Measurements from ENCODE around the gene WDR89.
"Not testable (repeated sequence)": the region's sequence is repeated elsewhere in the genome, so short reads cannot be mapped to it uniquely, and the experiment has no call there.

The WDR89 gene, protein sequence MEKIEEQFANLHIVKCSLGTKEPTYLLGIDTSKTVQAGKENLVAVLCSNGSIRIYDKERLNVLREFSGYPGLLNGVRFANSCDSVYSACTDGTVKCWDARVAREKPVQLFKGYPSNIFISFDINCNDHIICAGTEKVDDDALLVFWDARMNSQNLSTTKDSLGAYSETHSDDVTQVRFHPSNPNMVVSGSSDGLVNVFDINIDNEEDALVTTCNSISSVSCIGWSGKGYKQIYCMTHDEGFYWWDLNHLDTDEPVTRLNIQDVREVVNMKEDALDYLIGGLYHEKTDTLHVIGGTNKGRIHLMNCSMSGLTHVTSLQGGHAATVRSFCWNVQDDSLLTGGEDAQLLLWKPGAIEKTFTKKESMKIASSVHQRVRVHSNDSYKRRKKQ

DNA sequence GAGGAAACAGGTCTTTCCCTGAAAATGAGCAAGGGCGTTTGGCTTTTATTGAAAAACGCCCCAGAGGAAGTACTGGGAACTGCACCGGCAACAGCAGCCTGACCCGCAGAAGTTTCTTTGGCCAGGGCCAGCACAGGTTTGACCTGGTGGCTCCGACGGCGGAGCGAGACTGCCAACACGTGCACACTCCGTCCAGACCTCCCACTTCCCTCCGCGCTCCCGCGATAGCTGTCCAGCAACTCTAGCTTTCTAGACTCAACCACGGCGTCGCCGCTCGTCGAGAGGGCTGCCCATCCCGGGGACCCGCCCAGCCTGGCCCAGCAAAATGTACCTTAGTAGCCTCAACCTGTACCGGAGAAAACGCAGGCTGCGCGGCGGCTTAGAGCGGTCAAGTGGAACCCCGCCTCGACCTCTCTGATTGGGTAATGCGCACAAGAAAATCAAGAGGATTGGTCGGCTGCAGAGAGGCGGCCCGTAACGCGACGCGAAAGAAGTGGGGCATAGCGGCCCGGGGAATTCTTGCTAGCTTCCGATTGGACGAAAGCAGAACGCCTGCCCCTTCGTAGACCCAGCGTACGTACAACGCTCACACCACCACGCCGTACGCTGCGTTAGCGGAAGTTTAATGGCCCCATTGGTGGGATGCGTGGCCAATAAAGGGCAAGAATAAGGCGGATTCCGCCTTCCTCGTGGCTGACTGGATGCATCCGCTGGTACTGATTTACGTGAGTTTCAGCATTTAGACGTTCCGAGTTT lies at the start of gene WDR89:
Gene WDR89, minus strand, starts transcription at position 399 of the 756 bp plus-strand sequence. CDS start 41,929 bp downstream, outside the sequence.
- DNase-seq: peak; percentile 99

DNA sequence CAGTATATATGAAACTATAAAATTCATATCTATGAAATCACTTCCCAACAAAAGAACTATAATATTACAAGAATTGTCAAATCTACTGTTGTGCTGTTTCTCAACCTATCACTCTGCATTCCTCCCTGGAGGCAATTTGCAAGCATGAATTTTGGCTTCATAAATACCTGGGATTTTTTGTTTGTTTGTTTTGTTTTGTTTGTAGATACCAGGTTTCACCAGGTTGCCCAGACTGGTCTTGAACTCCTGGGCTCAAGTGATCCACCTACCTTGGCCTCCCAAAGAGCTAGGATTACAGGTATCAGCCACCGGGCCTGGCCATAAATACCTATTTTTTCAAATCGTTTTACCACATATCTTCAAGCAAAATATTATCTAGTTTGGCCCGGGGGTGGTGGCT lies 47.5 kb upstream of the WDR89 start:
- no peak for DNase-seq

DNA sequence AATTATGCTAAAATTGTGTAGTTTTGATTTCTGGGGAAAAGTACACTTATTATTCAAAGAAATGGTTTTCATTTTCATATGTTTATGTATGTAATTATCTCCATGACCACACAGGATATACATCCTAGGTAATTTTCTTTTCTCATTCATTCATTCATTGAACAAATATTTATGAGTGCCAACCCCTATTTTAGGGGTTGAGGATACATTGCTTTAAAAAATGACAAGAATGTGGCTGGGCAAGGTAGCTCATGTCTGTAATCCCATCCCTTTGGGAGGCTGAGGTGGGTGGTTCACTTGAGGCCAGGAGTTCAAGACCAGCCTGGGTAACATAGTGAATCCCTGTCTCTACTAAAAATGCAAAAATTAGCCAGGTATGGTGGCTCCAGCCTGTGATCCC lies 45.3 kb upstream of the WDR89 start:
- no peak for DNase-seq

DNA sequence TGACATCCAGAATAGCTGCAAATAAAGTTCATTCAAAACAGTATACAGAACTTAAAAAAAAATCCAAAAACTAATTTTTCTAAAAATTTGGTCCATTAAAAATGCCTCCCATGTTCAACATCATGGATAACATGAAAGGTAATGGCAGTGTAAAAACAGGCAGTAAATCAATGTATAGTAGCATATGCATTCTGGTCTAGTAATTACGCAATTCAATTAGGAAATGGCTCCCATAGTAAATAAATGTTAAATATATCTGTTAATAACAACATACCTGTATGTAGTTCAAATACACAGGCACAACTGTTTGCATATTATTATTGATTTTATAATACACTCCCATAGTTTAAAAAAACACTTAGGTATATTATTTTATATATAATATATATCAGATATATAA lies 43.7 kb upstream of the WDR89 start:
- DNase-seq: no peak

DNA sequence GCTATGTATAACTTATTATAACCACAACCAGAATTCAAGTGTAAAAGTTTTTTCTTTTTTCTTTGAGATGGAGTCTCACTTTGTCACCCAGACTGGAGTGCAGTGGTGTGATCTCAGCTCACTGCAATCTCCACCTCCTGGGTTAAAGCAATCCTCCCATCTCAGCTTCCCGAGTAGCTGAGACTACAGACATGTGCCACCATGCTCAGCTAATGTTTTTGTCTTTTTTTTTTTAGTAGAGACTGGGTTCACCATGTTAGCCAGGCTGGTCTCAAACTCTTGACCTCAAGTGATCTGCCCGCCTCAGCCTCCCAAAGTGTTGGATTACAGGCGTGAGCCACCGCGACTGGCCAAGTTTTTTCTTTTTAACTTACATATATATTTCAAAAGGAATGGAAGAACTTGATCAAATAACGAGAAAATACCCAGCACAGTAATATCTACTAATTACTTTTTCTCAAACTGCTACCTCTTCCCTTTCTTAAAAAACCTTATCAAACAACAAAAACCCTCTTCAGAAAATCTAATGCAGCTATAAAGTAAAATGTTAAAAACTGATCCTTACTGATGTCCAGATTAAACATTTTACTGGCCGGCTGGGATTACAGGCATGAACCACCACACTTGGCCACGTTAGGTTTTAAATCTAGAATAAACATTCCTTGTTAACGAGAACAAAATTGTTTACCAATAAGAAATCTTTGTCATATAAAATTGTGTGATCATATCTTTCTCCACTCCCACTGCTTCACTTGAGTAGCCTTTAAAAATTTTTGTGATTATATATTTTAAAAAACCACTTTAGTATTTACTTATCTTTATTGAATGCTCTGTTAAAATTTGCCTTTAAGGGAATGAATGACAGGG lies 41.3 kb upstream of the WDR89 start:
- DNase-seq: no peak

DNA sequence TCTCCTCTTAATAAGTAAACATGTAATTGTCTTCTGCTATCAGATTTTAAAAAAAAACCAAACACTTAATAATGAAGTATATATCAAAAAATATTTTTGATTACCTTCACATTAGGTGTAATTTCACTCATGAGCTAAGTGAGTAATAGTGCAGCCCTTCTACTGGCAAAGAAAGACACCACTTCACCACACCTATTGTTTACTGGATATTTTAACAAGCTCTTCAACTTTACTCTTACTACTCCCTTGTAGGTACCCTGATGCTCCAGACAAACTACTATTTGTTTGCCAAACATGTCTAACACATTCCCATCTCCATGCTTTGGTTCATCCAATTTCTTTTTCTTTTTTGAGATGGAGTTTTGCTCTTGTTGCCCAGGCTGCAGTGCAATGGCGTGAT lies 36.9 kb upstream of the WDR89 start:
- DNase-seq: no peak

DNA sequence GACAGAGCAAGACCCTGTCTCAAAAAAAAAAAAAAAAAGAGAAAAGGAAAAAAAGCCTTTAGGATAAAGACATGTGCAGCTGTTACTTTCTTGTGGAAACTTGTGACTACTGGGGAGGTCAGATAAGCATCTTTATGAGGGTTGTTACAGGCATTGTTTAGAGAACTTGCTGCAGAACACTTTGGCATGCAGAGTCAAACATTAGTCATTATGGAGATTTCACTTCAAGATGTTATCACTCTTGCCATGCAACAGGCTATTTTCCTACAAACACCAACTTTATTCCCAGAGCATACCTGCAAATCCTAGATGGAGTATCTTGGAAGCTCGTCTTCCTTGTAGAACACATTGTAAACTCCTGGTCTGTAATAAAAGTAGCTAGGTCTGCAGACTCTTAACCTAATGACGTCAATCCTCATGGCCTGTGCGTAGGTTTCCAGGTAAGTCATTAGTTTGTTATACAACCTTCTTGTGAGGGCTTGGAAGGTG lies 36.3 kb upstream of the WDR89 start:
- peak; percentile 19 for DNase-seq

DNA sequence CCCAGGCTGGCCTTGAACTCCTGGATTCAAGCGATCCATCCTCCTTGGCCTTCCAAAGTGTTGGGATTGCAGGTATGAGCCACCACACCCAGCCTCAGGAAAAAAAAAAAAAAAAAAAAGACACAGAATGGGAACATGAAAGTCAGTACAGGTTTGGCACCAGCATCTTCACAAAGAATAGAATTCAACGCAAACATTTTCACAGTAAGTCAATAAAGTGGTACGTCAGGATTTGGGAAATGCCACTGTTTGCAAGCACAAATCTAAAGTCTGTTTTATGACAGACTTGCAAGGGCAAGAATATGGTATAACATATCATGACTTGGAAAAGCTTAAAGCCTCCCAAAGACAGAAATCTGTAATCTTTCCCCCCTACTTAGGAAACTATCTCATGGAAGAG lies 34.9 kb upstream of the WDR89 start:
- no peak for DNase-seq

DNA sequence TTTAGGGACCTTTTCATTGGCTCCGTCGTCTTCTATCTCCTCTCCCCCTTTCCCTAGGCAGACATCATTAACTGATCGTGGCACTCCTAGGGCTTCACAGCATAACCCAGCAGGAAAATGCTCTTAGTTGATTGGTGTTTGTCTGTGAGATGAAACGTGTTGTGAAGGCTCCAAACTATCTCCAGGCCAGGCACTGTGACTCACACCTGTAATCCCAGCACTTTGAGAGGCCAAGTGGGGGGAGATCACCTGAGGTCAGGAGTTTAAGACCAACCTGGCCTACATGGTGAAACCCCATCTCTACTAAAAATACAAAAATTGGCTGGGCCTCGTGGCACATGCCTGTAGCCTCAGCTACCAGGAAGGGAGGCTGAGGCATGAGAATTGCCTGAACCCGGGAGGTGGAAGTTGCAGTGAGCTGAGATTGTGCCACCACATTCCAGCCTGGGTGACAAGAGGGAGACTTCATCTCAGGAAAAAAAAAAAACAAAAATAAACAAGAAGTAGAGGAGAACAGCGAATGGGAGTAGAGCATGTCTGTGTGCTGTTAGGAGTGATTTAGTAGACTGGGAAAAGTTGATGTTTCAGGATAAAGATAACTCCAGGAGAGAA lies 32.3 kb upstream of the WDR89 start:
- no peak for DNase-seq

DNA sequence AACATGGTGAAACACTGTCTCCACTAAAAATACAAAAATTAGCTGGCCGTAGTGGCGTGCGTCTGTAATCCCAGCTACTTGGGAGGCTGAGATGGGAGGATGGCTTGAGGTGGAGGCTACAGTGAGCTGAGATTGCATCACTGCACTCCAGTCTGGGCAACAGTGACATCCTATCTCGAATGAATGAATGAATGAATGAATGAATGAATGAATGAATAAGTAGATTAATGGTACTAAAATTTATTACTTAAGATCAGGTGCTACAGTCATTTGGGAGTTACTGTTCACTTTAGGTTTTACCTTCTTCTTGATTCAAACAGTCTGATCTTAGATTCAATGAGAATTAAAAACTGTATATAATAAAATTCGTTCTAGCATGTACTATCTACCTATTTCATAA lies 31.6 kb upstream of the WDR89 start:
- no peak for DNase-seq

DNA sequence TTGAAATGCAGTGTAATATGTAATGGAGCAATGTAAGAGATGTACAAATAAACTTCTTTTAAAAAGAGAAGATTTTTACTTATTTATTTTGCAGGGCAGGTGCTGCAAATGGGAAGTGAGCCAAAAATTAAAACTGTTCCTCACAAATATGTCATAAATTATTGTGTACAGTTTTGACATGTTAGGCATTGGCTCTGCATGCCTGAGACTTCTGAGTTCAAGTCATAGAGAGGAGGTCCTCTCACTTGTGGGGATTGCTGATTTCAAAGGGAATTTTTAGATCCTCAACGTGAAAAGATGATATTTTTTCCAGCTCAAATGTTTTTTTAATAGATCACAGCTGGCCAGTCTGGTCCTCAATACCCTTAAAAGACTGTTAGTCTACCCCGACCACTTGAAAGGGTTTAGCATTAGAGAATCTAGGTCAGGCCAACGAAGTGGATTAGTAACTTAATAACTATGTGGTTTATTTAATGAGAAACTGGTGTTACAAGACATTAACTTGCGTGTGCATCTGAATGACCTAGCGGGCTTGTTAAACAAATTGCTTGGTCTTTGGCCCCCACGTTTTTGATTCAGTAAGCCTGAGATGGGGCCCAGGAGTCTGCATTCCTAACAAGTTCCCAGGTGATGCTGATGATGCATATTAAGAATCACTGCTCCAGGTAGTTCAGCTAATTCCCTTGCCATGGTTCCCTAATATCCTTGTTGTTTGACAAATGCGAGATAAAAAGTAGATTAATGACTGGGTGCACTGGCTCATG lies 30.9 kb upstream of the WDR89 start:
- peak; percentile 74 for DNase-seq

DNA sequence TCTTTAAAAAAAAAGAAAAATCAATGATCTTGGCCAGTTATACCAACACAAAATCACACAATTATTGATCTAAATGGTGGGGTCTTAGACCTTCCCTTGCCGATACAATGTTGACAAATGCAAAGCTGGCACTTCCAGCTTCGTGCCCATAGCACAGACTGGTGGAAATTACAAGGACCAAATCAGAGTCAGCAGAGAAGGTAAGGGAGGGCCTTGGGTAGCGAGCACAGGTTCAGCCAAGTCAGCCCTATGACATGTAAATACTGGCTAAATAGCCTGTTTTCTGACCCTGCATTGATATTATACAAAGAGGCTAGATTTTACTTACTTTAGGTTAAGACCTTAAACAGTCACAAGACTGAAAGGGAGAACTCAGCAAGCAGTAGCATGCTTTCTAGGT lies 30.3 kb upstream of the WDR89 start:
- no peak for DNase-seq

DNA sequence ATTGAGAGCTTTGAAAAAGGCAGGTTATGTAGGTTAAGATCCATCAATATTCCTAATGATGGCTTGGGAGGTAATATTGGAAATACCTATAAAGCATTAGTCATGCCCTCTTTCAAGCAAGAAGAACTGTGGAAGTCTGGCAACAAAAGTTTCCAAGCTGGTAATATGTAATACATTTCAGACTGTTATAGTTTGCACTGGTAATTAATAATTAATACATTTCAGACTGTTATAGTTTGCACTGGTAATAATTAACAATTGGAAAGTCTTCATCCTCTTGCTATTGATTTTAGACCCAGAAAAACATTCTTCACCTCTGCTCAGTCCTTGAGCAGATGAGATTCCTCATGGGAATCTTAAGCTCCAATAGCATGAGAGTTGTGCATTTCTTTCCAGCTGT lies 29.0 kb upstream of the WDR89 start:
- DNase-seq: no peak

DNA sequence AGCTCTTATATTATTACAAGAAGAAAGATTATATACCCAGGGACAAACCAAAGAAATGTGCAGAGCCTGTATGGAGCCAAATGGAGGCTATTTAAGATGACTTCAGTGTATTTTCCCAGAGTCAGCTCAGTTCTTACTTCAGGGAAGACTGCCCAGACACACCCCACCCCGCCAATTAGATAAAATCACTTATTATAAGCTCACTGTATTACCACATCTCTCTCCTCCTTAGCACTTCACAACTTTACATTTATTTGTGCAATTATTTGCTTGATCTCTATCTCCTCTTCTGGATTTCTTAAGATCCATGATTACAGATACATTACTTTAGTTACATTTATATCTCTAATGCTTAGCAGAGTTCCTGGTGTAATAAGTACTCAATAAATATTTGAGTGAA lies 24.7 kb upstream of the WDR89 start:
- no peak for DNase-seq

DNA sequence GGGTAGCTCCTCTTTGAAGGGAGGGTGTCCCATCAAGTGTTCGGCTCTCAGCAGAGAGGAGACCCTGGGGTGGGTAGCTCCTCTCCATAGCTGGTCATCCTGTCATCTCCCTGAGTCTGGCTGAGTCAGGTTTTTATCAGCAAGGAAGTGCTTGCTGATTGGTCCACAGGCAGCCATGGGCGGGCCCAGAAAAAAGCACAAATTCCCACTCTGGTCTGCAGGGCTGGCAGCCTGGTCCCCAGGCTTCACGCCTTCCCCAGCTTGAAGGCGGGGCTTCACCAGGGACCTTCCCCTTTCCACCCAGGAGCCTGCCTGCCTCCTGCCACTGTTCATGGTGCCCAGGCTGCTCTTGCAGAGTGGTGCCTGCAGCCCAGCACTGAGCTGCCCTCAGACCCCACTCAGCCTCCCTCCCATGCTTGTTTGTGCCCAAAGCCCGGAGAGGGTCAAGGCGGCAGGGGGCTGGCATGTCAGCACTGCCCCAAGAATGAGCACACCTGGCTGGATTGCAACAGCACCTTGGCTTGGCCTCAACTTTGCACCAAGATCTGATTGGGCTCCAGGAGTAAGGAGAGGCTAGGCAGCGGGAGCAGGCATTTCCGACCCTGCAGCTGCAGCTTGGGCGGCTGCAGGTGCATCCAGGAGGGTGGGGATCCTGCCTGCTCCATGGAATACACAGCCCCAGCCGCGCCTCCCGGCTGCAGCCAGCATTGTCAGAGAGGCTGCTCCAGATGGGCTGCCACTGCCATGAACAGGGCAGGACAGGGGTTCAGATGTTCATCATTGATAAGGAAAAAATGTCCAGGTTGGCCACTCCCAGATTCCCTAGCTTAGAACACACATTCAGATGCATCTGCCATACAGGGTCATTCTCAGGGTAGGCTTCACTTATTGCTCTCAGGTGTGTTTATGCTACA lies 22.0 kb upstream of the WDR89 start:
- no peak for DNase-seq

DNA sequence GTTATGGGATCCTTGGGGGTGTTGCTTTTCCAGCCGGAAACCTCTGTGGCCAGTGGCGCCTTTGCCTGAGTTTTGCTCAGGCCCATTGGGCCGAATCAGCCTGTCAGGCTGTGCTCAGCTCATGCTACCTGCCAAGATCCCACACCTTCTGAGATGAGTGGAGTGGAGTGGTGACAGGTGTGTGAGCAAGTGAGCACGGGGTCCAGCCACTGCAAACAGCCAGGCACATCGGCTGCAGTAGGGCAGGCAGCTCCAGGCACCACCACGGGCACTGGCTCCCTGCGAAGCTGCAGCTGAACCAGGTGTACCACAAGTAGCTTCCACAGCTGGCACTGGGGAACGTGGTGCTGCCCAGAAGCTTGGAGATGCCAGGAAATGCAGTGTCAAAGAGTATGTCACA lies 21.1 kb upstream of the WDR89 start:
- no peak for DNase-seq

DNA sequence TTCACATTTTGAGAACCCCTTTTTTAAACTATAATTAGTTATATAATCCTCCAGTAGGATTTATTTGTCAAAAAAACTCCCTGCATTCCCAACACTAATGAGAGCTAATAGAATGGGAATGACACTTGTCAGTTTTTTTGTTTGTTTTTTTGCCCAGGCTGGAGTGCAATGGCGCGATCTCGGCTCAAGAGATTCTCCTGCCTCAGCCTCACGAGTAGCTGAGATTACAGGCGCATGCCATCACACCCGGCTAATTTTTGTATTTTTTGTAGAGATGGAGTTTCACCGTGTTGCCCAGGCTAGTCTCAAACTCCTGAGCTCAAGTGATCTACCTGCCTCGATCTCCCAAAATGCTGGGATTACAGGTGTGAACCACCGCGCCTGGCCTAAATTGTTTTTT lies 20.2 kb upstream of the WDR89 start:
- not testable (repeated sequence) for DNase-seq

DNA sequence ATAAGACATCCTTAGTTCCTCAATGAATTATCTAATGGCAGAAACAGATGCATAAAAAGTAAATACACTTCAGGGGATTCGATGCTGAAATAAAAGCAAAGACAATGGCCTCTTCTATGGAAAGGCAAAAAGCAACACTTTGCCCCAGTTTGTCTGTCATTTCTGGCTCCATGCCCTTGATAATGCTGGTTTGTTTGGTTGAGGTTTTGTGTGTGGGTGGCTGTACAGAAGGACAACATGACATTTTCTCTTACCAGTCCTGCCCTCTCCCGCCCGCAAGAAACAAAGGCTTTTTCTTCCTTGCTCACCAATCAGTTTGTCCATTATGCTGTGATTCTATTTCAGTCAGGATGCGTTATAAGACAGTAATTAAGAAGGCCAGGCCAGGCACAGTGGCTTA lies 18.1 kb upstream of the WDR89 start:
- no peak for DNase-seq

DNA sequence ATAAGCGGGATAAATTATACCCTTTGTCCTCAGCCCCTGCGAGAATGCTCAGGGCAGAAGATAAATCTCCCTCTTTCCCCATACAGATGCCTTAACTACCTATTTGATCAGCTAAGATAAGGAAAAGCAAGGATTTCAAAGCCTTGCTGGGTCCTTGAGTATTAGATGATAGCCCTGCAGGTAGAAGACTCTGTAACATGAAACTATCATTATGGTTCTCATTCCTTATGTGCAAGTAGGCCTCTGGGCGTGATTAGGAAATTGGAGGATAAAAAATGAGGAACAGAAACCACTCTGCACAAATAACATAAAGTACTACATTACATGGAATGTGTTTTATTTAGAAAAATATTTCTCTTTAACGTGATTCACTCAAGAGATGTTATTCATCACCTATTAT lies 14.5 kb upstream of the WDR89 start:
- no peak for DNase-seq

DNA sequence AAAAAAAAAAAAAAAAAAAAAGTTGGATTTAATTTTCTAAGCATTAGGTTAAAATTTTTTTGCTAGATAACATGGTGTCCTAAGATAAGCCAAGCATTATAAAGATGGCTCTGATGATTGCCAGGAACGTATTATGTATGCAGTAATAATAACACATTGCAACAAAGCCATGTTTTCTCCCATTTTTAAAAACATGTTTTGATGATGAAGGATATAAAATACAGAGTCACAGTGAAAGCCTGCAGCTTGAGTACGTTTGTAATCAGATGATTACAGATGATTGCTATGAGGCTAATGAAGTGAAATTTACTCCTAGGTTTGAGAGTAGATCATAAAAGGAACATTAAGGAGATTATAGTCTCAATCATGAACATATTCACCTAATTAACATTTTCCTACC lies 13.3 kb upstream of the WDR89 start:
- no peak for DNase-seq

DNA sequence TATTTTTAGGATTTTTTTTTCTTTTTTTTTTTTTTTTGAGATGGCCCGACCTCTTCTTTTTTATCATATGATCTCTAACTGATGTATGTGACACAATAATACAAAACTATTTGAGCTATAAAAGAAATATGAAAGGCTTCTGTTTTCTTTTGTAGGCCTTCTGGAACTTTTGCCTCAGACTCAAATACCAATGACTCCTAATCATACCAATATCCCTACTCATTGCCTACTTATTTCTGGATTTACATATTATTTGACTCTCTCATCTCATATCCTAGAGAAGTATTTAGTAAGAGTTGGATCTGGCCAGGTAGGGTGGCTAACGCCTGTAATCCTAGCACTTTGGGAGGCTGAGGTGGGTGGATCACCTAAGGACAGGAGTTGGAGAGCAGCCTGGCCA lies 12.7 kb upstream of the WDR89 start:
- peak; percentile 64 for DNase-seq

Data from fibroblast of upper back skin (primary cell).